HG02885 (cell line): ENCODE measurements around the gene CGRRF1.

Experiments
- ATAC-seq: cut with Tn5 transposase; IDR thresholded peaks from one replicate; pipeline ENCODE4 v1.9.1; 2021; ENCODE audit warnings: mild to moderate bottlenecking; ENCODE audit not compliant: unreplicated experiment, poor library complexity

The CGRRF1 gene

GRCh38 chr14:54489318-54489683 lies 20.4 kb upstream of the CGRRF1 start:
- peak; percentile 25 for ATAC-seq

GRCh38 chr14:54489731-54490444 lies 19.8 kb upstream of the CGRRF1 start:
- no peak for ATAC-seq

GRCh38 chr14:54490445-54491175 lies 19.1 kb upstream of the CGRRF1 start:
- ATAC-seq, result no peak

- no peak for ATAC-seq
These were observed 16.4 kb upstream of the CGRRF1 start for GRCh38 chr14:54493293-54493692.

- no peak for ATAC-seq
These were observed 12.5 kb upstream of the CGRRF1 start for GRCh38 chr14:54497224-54497623.

GRCh38 chr14:54498095-54498531 lies 11.6 kb upstream of the CGRRF1 start:
- no peak for ATAC-seq

- no peak for ATAC-seq
These were observed 11.1 kb upstream of the CGRRF1 start for GRCh38 chr14:54498579-54498978.

- ATAC-seq, result no peak
These were observed 9.0 kb upstream of the CGRRF1 start for GRCh38 chr14:54500744-54501143.

- no peak for ATAC-seq
These were observed 8.2 kb upstream of the CGRRF1 start for GRCh38 chr14:54501480-54501879.

- no peak for ATAC-seq
These were observed 7.1 kb upstream of the CGRRF1 start for GRCh38 chr14:54502602-54503001.

- ATAC-seq, result no peak
These were observed 6.2 kb upstream of the CGRRF1 start for GRCh38 chr14:54503486-54503885.

GRCh38 chr14:54512393-54512792 lies 2.7 kb downstream of the CGRRF1 start:
- ATAC-seq, result no peak

GRCh38 chr14:54515670-54516069 lies 6.0 kb downstream of the CGRRF1 start:
- ATAC-seq, result no peak

GRCh38 chr14:54516709-54517108 lies 7.0 kb downstream of the CGRRF1 start:
- ATAC-seq, result no peak

GRCh38 chr14:54524410-54524809 lies 14.7 kb downstream of the CGRRF1 start:
- ATAC-seq, result no peak

- no peak for ATAC-seq
These were observed 19.3 kb downstream of the CGRRF1 start for GRCh38 chr14:54528973-54529372.

GRCh38 chr14:54529811-54530210 lies 20.1 kb downstream of the CGRRF1 start:
- no peak for ATAC-seq

GRCh38 chr14:54532111-54533012 lies 22.7 kb downstream of the CGRRF1 start:
- ATAC-seq, result peak; percentile 97

- peak; percentile 7 for ATAC-seq
These were observed 23.4 kb downstream of the CGRRF1 start for GRCh38 chr14:54533100-54533499.

- no peak for ATAC-seq
These were observed 25.4 kb downstream of the CGRRF1 start for GRCh38 chr14:54535126-54535525.

- ATAC-seq, result no peak
These were observed 25.9 kb downstream of the CGRRF1 start for GRCh38 chr14:54535646-54536045.
